Activated T-helper 17 cell treated with anti-CD3 and anti-CD28 coated beads, Interleukin-2, amount 50 U/mL, for 72 hours (primary cell): ENCODE results near the gene CTSW. TPM values are rescaled to one million over a fixed set of nuclear protein-coding genes. Genes with fewer than 3 reads are reported as not detected.

ENCODE experiments used
- ATAC-seq: fragments of 150-1000 bp; cut with Tn5 transposase; replicated peaks from 2 replicates; pipeline ENCODE4 v1.10.0; 2021; ENCODE audit warnings: mild to moderate bottlenecking, moderate library complexity
- H3K27ac Mint-ChIP-seq: one replicate; pipeline ENCODE4 v1.8.0; 2022; ENCODE audit warnings: mixed read lengths
- H3K27me3 Mint-ChIP-seq: one replicate; pipeline ENCODE4 v1.8.0; 2022; ENCODE audit warnings: mixed read lengths
- H3K36me3 Mint-ChIP-seq: one replicate; pipeline ENCODE4 v1.8.0; 2022; ENCODE audit warnings: low read depth, mild to moderate bottlenecking, mixed read lengths
- H3K4me1 Mint-ChIP-seq: one replicate; pipeline ENCODE4 v1.8.0; 2022; ENCODE audit warnings: mixed read lengths
- H3K4me3 Mint-ChIP-seq: one replicate; pipeline ENCODE4 v1.8.0; 2022; ENCODE audit warnings: mild to moderate bottlenecking, mixed read lengths
- H3K9me3 Mint-ChIP-seq: one replicate; pipeline ENCODE4 v1.8.0; 2022; ENCODE audit warnings: mixed read lengths
- total RNA-seq, 2 donors: library from RNA; stranded (reverse); gene quantifications; one replicate each; pipeline ENCODE4 v1.2.3, GENCODE V29; 2022

CTSW gene
- total RNA-seq, 2 donors from 2014 or later, result 5.4 to 23.6 TPM

GRCh38 chr11:65894034-65894591 lies 14.5 kb downstream of the CTSW start:
- Mint-ChIP-seq H3K27me3 (no peaks in the 10 kb centered on the region), H3K36me3 (peaks cover 80% of the 10 kb centered on the region), H3K4me3 (peak overlapping the region; percentile 92), H3K9me3 (no peaks in the 10 kb centered on the region), H3K27ac (peak overlapping the region; percentile 76), H3K4me1 (peaks cover 40% of the 10 kb centered on the region)
- no peak for ATAC-seq

DNA sequence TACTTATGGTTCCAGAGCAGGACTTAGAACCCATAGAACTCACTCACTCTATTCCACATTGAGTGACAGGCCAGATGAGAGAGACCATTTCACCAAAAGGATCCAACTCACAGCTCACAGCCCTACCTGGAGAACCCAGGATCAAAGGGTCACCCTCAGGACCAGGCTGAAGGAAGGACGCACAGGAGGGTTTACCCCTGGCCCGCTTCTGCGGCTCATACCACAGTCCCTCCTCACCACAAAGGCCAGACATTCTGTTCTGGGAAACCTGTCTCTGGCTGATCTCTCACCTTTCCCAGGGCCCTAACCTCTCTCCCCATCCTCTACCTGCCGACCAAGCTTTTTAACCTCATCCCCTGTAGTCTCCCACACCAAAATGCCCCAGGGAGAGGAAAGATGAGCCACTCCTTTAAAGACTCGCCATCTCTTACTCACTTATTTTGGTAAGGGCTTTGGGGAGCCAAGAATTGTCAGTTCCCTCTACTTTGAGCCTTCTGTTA lies 15.9 kb downstream of the CTSW start:
- H3K4me3 Mint-ChIP-seq, result peak overlapping the region; percentile 88
- ATAC-seq, result no peak
- peak overlapping the region; percentile 74 for H3K27ac Mint-ChIP-seq
- H3K36me3 Mint-ChIP-seq, result peaks cover 79% of the 10 kb centered on the region
- H3K27me3 Mint-ChIP-seq, result no peaks in the 10 kb centered on the region
- peaks cover 27% of the 10 kb centered on the region for H3K4me1 Mint-ChIP-seq
- H3K9me3 Mint-ChIP-seq, result no peaks in the 10 kb centered on the region

DNA sequence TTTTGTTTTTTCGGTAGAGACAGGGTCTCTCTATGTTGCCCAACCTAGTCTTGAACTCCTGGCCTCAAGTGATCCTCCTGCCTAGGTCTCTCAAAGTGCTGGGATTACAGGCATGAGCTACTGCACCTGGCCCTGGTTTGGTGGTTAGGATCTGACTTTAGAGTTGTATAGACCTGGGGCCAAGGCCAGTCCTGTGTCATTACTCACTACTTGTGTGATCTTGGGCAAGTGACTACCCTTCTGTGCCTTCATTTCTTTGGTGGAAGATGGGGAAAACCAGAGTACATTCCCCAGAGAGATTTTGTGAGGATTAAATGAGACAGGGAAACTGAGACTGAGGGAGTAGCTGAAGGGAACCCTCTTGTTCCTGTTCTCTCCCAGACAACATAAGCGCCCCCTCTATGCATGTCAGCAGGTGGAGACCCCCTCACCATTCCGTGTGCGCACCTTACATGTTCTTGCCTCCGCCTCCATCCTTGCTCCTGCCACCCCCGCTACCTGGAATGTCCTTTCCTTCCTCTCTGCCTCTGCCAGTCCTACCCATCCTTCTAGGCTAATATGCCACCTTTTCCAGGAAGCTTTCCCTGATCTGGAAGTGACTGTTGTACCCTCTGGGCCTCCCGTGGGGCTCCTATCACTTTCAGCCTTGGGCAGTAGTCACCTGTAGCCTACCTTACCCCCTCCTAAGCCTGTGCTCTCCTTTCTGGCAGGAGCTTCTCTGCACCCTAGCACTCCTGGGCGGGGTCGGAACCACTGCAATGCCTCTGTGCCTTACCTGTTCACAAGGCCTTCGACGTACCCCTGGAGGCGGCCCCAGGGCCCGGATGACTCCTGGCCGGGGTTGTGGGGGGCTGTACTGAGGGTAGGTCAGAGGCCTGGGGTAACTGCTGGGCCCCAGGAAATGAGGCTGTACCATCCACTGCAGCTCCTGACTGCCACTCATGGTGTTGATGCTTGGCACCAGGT lies 16.7 kb downstream of the CTSW start:
- Mint-ChIP-seq H3K4me1 (peaks cover 27% of the 10 kb centered on the region), H3K9me3 (no peaks in the 10 kb centered on the region), H3K27me3 (no peaks in the 10 kb centered on the region), H3K4me3 (peak overlapping the region; percentile 88), H3K36me3 (peaks cover 77% of the 10 kb centered on the region), H3K27ac (peak overlapping the region; percentile 74)
- peak; percentile 14 for ATAC-seq

DNA sequence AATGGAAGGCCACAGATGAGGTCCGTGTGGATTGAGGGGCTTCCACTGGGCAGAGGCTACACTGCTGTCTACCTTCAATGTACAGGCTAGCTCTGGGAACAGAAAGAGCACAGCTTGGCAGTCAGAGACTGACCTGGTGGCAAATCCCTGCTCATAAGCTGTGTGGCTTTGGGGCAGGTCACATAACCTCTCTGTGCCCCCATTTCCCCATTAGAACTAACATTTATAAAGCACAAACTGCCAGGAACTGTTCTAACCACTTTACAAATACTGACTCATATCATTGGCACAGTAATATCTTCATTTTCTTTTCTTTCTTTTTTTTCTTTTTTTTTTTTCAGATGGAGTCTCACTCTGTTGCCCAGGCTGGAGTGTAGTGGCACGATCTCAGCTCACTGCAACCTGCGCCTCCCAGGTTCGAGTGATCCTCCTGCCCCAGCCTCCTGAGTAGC lies 17.4 kb downstream of the CTSW start:
- no peak for ATAC-seq
- Mint-ChIP-seq H3K9me3 (no peaks in the 10 kb centered on the region), H3K27ac (peak overlapping the region; percentile 74), H3K36me3 (peaks cover 70% of the 10 kb centered on the region), H3K4me1 (peaks cover 27% of the 10 kb centered on the region), H3K27me3 (no peaks in the 10 kb centered on the region), H3K4me3 (peak overlapping the region; percentile 88)

DNA sequence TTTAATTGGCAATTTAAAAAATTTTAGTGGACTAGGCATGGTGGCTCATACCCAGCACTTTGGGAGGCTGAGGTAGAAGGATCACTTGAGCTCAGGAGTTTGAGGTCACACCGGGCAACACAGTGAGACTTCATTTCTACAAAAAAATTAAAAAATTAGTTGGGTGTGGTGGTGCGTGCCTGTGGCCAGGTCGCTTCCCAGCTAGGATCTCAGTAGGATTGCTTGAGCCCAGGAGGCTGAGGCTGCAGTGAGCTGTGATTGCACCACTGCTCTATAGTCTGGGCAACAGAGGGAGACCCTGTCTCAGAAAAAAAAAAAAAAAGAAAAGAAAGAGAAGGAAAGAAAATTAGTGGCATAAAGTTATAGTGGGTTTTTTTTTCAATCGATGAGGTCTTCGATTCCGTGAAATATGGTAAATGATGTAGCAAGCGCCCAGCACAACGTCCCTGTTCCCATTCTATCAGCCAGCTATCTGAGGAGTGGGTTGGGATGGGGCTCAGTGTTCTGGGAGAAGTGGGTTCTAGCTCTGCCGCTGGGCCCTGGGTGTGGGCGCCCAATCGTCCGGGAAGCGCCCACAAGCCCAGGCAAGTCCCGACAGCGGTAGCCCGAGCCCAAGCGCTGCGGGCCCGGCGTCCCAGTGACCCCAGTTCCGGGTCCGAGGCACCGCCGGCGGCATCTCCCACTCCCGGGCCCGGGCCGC lies 19.2 kb downstream of the CTSW start:
- H3K36me3 Mint-ChIP-seq, result peaks cover 52% of the 10 kb centered on the region
- H3K27ac Mint-ChIP-seq, result peak overlapping the region; percentile 91
- peaks cover 19% of the 10 kb centered on the region for H3K4me1 Mint-ChIP-seq
- ATAC-seq, result no peak
- peak overlapping the region; percentile 88 for H3K4me3 Mint-ChIP-seq
- no peaks in the 10 kb centered on the region for H3K9me3 Mint-ChIP-seq
- H3K27me3 Mint-ChIP-seq, result no peaks in the 10 kb centered on the region

DNA sequence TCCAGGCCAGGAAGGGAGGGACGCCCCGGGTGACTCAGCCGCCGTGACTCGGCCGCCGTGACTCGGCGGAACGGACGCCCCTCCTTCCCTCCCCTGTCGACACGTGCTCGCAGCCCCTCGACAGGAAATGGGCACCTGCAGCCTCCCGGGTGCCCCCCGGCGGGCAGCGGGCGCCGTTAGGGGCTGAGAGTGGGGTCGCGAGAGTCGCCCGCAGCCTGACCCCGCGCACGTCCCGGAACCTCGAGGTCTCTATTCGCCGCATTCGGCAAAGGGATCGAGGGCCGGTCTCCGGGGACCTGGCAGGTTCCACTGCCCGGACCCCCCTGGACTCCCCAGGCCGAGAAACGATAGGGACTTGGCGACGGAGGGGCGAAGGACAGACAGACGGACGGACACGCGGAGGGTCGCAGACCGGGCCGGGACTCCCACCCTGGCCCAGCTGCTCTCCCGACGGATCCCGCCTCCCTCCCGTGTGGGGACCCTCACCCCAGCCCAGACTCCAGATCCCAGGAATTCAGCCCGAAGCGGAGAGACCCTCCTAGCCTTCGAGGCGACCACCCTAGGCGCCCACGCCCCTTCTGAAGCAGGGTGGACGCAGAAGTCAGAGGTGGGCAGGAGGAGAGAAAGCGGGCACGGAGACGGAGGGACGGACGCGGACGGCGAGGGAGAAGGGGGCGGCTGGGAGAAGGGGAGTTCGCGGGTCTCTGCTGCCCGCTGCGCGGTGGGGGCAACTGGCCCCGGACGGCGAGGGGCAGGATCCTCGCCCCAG lies 19.9 kb downstream of the CTSW start:
- H3K27ac Mint-ChIP-seq, result peak overlapping the region; percentile 91
- H3K36me3 Mint-ChIP-seq, result peaks cover 45% of the 10 kb centered on the region
- no peaks in the 10 kb centered on the region for H3K9me3 Mint-ChIP-seq
- peak overlapping the region; percentile 88 for H3K4me3 Mint-ChIP-seq
- ATAC-seq, result peak; percentile 37
- peaks cover 14% of the 10 kb centered on the region for H3K4me1 Mint-ChIP-seq
- H3K27me3 Mint-ChIP-seq, result no peaks in the 10 kb centered on the region

DNA sequence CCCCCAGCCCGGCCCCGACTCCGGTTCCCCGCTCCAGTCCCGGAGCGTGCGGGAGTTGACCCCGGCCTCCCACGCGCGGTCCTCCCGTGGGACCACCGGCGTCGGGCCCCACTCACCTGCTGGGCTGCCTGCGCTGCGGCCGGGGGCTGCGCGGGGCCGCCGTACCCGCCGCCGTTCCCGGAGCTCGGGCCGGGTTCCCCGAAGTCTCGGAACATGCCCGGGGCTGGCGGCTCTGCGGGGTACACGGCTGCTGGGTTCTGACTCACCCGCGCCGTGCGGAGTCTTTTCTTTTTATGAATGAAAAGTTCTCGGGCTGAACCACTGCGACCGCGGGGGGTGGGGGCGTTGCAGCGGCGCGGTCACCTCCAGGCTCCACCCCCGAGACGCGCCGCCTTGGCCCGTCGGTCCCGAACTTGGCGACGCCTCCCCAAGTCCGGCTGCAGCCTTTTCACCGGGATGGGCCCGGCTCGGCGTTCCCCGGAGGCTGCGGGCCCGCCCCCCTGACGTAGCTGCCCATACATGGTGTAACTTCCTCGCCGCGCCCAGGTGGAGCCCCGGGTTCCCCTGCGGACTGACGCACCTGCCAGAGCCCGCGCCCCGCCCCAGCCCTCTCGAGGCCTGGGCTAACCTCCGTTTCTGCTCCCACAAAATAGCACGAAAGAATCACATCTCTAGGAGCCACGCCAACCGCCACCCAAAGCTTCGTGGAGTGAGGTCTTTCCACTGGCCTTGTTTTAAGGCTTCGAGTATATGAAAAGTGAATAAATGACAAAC lies 20.7 kb downstream of the CTSW start, which contains the start of gene FOSL1:
Gene FOSL1 (minus strand): TSS at position 264 of the 774 bp plus-strand sequence. CDS start 49 bp downstream, at position 215.
- ATAC-seq, result peak; percentile 85
- no peaks in the 10 kb centered on the region for H3K9me3 Mint-ChIP-seq
- no peaks in the 10 kb centered on the region for H3K27me3 Mint-ChIP-seq
- H3K27ac Mint-ChIP-seq, result peak within 1 kb of the TSS; percentile 91
- peaks cover 39% of the 10 kb centered on the region for H3K36me3 Mint-ChIP-seq
- H3K4me1 Mint-ChIP-seq, result peaks cover 11% of the 10 kb centered on the region
- peak within 1 kb of the TSS; percentile 88 for H3K4me3 Mint-ChIP-seq

- Mint-ChIP-seq H3K9me3 (no peaks in the 10 kb centered on the region), H3K4me1 (peaks cover 6% of the 10 kb centered on the region), H3K27ac (peak overlapping the region; percentile 30), H3K36me3 (peaks cover 34% of the 10 kb centered on the region), H3K27me3 (no peaks in the 10 kb centered on the region), H3K4me3 (peak overlapping the region; percentile 88)
- no peak for ATAC-seq
Observed at GRCh38 chr11:65900899-65901180, 21.2 kb downstream of the CTSW start.

- no peak for ATAC-seq
- Mint-ChIP-seq H3K36me3 (peaks cover 11% of the 10 kb centered on the region), H3K4me3 (no peak overlapping the region), H3K4me1 (no peaks in the 10 kb centered on the region), H3K27me3 (no peaks in the 10 kb centered on the region), H3K9me3 (no peaks in the 10 kb centered on the region), H3K27ac (no peak overlapping the region)
Observed at GRCh38 chr11:65903068-65903481, 23.4 kb downstream of the CTSW start.

DNA sequence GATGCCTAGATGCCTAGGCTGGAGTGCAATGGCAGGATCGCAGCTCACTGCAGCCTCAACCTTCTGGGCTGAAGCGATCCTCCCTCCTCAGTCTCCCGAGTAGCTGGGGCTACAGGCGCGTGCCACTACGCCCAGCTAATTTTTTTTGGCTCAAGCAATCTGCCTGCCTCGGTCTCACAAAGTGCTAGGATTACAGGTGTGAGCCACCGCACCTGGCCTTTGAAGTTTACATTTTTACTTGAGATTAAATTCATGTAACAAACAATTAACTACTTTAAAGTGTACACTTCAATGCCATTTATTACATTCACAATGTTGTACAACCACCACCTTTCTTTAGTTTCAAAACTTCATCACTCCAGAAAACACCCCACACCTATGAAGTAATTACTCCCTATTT lies 24.1 kb downstream of the CTSW start:
- H3K27me3 Mint-ChIP-seq, result no peaks in the 10 kb centered on the region
- ATAC-seq, result no peak
- no peaks in the 10 kb centered on the region for H3K9me3 Mint-ChIP-seq
- H3K36me3 Mint-ChIP-seq, result peaks cover 5% of the 10 kb centered on the region
- no peaks in the 10 kb centered on the region for H3K4me1 Mint-ChIP-seq
- H3K4me3 Mint-ChIP-seq, result no peak overlapping the region
- H3K27ac Mint-ChIP-seq, result no peak overlapping the region

GRCh38 chr11:65906602-65907001 lies 27.0 kb downstream of the CTSW start:
- ATAC-seq, result no peak
- Mint-ChIP-seq H3K36me3 (no peaks in the 10 kb centered on the region), H3K9me3 (no peaks in the 10 kb centered on the region), H3K4me1 (no peaks in the 10 kb centered on the region), H3K4me3 (no peak overlapping the region), H3K27ac (no peak overlapping the region), H3K27me3 (no peaks in the 10 kb centered on the region)

- no peaks in the 10 kb centered on the region for H3K36me3 Mint-ChIP-seq
- no peak overlapping the region for H3K27ac Mint-ChIP-seq
- ATAC-seq, result no peak
- no peak overlapping the region for H3K4me3 Mint-ChIP-seq
- H3K4me1 Mint-ChIP-seq, result no peaks in the 10 kb centered on the region
- H3K27me3 Mint-ChIP-seq, result no peaks in the 10 kb centered on the region
- no peaks in the 10 kb centered on the region for H3K9me3 Mint-ChIP-seq
Observed at GRCh38 chr11:65907878-65908277, 28.2 kb downstream of the CTSW start.
